GM19468 (cell line): ENCODE measurements around the gene RNF213.

Source experiments
- ATAC-seq: cut with Tn5 transposase; IDR thresholded peaks from one replicate; pipeline ENCODE4 v1.9.1; 2021; ENCODE audit warnings: mild to moderate bottlenecking, moderate library complexity, moderate number of reproducible peaks; ENCODE audit not compliant: unreplicated experiment; ENCODE audit errors: extremely low read depth

Gene RNF213

DNA sequence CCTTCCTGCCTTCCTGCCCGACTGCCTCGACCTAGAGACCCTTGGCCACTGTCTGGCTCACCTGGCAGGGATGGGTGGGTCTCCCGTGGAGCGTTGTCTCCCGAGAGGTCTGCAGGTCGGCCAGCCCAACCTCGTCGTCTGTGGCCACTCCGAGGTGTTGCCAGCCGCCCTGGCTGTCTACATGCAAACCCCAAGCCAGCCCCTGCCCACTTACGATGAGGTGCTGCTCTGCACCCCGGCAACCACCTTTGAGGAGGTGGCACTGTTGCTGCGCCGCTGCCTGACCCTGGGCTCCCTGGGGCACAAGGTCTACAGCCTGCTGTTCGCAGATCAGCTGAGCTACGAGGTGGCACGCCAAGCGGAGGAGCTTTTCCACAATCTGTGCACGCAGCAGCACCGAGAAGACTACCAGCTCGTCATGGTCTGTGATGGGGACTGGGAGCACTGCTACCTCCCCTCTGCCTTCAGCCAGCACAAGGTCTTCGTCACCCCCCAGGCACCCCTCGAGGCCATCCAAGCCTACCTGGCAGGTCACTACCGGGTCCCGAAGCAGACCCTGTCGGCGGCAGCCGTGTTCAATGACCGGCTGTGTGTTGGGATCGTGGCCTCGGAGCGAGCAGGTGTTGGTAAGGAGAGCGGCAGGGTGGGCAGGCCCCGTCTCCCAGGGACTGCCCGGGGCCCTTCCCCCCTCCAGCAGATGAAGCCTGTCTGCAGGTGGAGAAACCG is 79.2 kb downstream of the RNF213 start:
- no peak for ATAC-seq

DNA sequence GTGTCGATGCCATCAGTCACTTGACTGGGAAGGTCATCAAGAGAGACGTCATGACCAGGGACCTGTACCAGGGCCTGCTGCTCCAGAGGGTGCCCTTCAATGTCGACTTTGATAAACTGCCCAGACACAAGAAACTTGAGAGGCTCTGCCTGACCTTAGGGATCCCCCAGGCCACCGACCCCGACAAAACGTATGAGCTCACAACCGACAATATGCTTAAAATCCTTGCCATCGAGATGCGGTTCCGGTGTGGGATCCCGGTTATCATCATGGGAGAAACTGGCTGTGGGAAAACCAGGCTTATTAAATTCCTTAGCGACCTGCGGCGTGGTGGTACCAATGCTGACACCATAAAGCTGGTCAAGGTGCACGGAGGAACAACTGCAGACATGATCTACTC is 84.7 kb downstream of the RNF213 start:
- no peak for ATAC-seq

DNA sequence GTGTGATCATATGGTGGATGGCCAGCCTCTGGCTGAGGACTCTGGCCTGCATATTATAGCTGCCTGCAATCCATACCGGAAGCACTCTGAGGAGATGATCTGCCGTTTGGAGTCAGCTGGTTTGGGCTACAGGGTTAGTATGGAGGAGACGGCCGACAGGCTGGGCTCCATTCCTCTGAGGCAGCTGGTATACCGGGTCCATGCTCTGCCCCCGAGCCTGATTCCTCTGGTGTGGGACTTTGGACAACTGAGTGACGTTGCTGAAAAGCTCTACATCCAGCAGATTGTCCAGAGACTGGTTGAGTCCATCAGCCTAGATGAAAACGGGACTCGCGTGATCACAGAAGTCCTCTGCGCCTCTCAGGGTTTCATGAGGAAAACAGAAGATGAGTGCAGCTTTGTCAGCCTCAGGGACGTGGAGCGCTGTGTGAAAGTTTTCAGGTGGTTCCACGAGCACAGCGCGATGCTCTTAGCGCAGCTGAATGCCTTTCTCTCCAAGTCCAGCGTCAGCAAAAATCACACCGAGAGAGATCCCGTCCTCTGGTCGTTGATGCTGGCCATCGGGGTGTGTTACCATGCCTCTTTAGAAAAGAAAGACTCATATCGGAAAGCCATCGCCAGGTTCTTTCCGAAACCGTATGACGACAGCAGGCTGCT is 85.3 kb downstream of the RNF213 start:
- no peak for ATAC-seq

DNA sequence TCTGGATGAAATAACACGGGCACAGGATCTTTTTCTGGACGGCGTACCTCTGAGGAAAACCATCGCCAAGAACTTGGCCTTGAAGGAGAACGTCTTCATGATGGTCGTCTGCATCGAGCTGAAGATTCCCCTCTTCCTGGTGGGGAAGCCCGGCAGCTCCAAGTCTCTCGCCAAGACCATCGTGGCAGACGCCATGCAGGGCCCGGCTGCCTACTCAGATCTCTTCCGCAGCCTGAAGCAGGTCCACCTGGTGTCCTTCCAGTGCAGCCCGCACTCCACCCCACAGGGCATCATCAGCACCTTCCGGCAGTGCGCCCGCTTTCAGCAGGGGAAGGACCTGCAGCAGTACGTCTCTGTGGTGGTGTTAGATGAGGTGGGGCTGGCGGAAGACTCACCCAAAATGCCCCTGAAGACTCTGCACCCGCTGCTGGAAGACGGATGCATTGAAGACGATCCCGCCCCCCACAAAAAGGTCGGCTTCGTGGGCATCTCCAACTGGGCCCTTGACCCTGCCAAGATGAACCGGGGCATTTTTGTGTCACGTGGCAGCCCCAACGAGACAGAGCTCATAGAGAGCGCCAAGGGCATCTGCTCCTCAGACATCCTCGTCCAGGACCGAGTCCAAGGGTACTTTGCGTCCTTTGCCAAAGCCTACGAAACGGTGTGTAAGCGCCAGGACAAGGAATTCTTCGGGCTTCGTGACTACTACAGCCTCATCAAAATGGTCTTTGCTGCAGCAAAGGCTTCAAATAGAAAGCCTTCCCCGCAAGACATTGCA is 86.0 kb downstream of the RNF213 start:
- no peak for ATAC-seq

DNA sequence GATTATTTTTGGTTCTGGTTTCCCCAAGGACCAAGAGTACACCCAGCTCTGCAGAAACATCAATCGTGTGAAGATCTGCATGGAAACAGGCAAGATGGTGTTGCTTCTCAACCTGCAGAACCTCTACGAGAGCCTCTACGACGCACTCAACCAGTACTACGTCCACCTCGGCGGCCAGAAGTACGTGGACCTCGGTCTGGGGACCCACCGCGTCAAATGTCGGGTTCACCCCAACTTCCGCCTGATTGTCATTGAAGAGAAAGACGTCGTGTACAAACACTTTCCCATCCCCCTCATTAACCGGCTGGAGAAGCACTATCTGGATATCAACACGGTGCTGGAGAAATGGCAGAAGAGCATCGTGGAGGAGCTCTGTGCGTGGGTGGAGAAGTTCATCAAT is 86.9 kb downstream of the RNF213 start:
- ATAC-seq: no peak

DNA sequence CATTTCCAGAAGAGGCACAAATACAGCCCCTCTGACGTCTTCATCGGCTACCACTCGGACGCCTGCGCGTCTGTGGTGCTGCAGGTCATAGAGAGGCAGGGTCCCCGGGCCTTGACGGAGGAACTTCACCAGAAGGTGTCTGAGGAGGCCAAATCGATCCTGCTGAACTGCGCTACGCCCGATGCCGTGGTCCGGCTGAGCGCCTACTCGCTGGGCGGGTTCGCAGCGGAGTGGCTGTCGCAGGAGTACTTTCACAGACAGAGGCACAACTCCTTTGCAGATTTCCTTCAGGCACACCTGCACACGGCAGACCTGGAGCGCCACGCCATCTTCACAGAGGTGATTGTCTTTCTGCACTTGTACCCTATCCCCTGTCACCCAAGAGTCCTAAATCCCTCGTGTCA is 87.3 kb downstream of the RNF213 start:
- no peak for ATAC-seq

DNA sequence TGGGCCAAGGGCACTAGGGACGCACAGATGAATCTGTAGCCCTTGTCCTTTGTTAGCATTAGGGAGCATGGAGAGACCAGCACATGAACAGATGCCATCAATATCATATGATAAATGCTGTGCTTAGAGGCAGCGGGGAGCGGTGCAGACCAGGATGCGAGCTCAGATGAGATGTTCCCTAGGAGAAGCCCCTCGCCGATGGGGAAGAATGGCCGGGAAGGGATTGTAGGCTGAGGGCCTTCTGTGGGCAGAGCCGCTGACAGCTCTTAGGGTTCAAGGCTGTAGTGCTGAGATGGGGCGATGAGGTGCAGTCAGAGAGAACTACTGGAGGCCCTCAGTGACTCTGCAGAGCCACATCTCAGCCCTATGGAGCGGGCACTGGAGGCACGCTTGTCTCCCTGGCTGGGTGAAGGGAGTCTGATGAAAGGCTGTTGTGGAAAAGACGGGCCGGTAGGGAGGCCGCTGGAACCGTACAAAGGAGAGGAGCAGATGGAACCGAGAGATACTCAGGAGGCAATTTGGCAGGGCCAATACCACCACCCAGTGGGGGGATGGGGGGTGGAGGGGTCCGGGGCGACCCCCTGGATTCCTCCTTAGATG is 88.0 kb downstream of the RNF213 start:
- no peak for ATAC-seq

DNA sequence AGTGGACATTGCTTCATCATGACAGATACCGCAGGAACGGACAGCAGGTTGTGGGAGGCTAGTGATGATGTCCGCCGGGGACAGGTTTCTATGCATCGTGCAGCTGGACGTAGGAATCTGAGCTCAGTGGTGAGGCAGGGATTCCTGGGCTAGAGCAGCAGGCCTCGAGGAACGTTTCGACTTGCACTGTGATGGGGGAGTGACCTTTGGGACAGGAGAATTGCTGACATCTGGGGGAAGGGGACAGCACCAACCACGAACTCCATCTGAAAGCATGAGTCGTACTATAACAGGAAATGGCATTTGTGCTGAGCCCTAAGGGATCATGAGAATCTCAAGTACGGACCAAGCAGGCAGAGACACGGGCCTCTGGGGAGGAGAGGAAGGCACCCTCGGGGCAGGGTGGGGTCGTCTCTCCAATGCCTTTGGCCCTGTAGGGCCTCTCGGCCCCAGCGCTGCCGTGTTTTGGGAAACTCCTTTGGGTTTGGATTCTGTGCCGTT is 88.5 kb downstream of the RNF213 start:
- ATAC-seq: no peak

DNA sequence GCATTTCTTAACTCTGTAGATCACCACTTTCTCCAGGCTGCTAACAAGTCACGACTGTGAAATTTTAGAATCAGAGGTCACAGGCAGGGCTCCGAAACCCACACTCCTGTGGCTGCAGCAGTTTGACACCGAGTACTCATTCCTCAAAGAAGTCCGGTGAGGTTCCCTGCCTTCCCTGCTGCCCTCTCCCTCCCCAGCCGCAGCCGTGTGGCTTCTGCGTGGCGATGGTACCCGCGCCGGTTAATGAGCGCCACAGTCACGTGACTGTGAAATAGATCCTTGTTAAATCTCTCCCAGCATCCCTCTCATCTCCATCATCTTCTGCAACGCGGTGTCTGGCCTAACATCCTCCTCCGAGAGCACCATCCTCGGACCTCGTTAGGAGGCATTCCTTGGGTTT is 89.1 kb downstream of the RNF213 start:
- no peak for ATAC-seq

DNA sequence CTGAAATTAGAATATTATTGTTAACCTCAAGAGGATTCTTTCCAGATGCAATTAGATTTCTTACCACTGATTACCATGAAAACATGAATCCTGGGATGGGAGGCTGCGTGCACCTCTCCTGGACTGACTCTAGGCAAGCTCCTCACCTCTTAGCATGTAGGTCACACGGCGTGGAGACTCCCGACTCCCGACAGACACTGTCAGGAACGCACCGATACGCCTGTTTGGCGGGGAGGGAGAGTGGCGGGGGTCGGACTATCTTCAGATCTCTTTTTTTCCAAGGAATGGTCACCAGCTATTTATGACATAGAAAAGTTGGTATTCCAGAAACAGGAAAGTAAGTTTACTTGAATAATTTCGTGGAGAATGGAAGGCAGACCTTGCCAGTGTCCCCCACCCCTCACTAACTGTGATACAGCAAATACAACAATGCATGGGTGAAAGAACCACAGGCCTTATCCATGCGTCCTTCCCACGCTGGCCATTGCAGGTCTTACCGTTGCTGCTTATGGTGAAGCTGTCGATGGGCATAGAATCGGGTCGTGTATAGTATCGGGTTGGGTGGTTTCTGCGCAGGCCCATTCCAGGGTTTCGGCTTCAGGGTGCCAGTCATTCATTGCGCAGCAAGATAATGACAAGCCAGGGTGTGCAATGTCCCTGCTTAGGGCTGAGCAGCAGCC is 91.7 kb downstream of the RNF213 start:
- ATAC-seq: no peak

DNA sequence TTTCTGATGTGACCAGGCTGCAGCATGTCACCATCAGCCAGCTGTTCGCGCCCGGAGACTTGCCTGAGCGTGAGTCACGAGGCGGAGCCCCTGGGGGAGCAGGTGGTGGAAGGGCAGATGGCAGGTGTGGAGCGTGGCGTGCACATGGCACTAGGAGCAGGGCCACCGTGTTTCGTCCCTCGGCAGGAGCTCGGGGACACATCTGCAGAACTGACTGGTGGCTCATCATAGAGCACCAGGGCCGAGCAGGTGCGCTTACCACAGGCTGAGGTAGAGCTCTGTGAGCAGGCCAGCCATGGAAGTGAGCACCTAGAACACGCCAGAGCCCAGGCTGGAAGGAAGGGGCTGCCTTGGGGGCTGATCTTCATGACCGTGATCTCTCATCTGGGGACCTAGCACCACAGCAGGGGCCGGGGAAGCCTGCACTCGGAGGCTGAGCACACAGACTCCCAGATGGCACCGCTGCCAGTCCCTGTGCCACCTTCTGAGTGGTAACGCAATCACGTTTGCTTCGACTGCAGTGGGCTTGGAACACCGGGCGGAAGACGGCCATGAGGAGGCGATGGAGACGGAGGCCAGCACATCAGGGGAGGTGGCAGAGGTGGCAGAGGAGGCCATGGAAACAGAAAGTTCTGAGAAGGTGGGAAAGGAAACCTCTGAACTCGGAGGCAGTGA is 92.5 kb downstream of the RNF213 start:
- no peak for ATAC-seq

DNA sequence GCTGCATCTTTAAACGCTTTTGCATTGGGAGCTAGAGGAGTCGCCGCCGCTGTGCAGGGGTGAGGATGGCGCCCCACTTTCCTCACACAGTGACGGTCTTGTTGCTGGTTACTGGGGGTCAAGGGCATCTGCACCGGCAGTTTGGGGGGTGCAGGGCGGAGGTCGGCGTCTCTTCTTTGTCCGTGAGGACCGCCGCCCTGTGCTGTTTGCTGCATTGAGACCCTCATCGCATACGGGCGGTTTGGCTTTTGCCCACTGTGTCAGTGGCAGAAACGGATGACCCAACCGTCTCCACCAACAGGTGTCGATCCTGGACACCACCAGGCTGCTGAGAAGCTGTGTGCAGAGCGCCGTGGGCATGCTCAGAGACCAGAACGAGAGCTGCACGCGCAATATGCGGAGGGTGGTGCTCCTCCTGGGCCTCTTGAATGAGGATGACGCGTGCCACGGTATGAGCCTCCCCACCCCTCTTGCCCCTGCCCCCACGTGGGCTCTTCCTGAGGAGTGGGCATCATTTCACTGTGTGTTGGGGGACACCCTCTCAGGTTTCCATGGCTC is 93.1 kb downstream of the RNF213 start:
- no peak for ATAC-seq

DNA sequence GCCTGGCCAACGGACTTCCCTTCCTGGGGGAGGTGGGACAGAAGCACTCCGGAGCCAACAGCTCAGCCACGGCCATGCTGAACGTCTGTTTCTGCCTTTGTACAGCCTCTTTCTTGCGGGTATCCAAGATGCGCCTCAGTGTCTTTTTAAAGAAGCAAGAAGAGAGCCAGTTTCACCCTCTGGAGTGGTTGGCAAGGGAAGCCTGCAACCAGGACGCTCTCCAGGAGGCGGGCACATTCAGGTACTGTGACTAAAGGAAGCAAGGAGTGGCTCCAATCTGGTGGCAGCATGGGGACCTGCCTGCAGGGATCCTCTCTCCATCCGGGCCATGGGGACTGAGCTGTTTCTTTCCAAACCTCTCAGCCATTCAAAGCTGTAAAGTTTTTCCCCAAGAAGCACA is 93.7 kb downstream of the RNF213 start:
- no peak for ATAC-seq

DNA sequence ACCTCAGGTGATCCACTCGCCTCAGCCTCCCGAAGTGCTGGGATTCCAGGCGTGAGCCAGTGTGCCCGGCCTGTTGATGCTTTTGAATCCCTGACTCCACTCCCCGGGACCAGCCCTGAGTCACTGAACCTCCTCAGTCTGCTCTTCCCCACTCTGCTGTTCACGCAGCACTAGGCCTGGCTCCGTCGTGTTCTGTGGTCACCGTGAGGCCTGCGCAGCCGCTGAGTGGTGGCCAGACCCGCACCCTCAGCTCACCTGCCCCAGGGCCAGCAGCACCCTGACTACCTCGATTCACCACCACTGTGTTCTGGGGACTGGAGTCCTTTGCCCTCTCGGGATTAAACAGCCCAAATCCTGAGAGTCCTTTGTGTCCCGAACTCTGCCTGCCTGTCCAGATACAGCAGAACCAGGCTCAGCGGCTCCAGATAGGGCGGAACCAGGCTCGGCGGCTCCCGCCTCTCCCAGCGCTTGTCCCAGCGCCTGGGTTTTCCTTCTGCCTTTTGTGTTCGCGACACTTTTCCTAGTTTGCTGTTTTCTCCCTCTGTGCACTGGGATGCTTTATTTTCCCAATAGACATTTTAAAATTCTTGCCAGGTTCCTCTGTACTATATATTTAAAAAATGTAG is 95.7 kb downstream of the RNF213 start:
- ATAC-seq: no peak

DNA sequence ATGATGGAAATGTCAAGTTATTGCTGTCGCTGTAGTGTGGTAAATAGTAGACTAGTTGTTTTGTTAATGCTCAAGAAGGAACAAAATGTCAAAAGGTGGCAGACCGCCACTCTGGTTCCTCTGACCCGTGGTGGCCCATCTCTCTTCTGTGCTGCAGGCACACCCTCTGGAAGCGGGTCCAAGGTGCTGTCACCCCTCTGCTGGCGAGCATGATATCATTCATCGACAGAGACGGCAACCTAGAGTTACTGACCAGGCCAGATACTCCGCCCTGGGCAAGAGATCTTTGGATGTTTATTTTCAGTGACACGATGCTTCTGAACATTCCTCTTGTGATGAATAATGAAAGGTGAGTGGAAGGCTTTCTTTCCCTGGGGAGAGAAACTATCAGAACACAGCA is 97.5 kb downstream of the RNF213 start:
- ATAC-seq: no peak

DNA sequence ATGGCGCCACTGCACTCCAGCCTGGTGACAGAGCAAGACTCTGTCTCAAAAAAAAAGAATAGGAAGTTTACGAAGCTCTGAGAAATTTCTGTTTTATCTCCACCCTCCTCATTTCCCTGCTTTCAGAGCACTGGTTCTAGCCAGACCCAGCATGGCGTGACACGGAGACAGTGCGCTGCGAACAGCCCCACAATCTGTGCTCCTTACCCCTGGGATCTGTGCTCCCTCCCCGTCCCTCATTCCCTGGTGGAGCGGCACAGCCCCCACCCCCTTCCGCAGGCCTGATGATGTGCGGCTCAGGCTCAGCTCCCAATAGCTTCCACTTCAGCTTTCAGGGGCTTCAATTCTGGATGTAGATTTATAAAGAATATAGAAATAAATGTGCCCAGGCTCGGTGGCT is 98.2 kb downstream of the RNF213 start:
- ATAC-seq: no peak

DNA sequence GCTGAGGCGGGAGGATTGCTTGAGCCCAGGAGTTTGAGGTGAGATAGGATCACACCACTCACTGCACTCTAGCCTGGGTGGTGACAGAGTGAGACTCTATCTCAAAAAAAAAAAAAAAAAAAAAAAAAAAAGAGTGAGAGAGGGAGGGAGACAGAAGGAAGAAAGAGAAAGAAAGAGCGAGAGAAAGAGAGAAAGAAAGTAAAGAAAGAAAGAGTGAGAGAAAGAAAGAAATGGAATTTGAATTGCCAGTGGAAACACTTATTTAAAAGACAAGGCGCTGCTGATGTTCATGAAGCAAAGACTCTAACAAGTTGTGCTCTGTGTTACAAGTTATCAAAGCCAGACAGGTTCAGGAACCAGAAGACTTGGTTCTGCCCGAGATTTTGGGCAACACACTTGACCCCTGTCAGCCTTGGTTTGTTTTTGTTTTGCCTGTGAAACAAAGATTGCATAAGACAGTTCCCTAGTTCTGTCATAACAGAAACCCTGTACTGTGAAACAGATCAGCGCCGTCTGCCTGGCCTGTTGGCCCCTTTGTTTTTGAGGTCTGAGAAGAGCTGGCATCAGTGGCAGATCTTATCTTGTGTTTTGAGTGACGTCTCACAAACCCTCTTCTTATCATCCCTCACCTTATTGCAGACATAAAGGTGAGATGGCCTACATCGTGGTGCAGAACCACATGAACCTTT is 98.9 kb downstream of the RNF213 start:
- ATAC-seq: no peak

DNA sequence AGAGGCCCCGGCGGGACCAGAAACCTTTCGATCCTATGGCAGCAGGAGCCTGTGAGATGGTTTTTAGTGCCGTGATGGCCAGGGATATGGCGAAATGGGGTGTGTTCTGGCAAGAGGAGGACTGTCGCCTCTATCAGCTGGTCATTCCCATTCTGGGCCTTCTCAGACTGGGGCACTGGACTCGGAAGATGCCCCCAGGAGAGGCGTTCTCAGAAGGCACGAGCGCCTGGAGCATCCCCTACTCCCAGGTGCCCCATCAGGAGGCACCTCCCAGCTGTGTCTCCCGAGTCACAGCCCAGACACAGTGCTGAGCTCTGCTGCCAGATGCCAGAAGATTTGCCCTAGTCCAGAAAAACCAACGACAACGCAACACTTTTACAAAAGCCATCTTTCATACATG is 99.7 kb downstream of the RNF213 start:
- ATAC-seq: no peak
